ENCODE data around the gene PRKACB. TPM values are rescaled to one million over a fixed set of nuclear protein-coding genes. Genes with fewer than 3 reads are reported as not detected.
"Not testable (repeated sequence)": the region's sequence is repeated elsewhere in the genome, so short reads cannot be mapped to it uniquely, and the experiment has no call there.

PRKACB gene
- total RNA-seq, 4 donors from 2014 or later, result 13.3 to 75.1 (median 34.2) TPM

- no peaks in the 10 kb centered on the region for H3K27me3 ChIP-seq
- intact Hi-C loops (cut with DNase I; ENCODE audit: low total_unique reads), result no loop called here
- TF ChIP-seq POLR2A (IDR thresholded peaks at IDR 0.05), result no peak
- no peak for TF ChIP-seq CTCF (IDR thresholded peaks at IDR 0.05)
- no peak overlapping the region for H3K27ac ChIP-seq
- no peaks in the 10 kb centered on the region for H3K36me3 ChIP-seq
- no peak overlapping the region for H3K4me3 ChIP-seq
- no peaks in the 10 kb centered on the region for H3K4me1 ChIP-seq
- no peaks in the 10 kb centered on the region for H3K9me3 ChIP-seq
- DNase-seq, result no peak
Measured at GRCh38 chr1:84280912-84281311, 136.8 kb downstream of the PRKACB start.

DNA sequence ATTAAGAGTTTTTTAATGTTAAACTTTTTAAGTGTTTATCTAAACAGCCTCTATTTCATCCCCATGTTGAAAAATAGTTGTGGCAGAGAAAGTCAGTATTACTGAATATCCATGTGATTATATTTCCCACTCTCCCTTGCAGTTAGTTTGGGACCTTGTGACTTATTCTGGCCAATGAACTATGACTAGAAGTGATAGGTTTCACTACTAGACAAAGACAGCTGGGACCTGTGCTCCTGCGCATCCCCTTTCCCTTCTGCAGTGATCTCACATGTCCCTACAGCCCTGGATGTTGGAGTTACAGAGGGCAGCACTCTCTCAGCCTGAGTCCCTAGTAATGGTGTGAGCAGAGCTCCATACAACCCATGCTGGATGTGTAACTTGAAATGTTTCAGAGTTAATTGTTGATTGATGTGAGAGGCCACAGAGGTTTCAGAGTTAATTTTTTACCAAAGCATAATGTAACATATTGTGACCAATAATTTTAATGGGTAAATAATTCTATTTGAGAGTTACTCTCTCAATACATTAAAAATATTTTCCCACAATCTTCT, 138.8 kb downstream of the PRKACB start:
- intact Hi-C loops (cut with DNase I; ENCODE audit: low total_unique reads), result no loop called here
- no peaks in the 10 kb centered on the region for H3K4me1 ChIP-seq
- H3K36me3 ChIP-seq, result no peaks in the 10 kb centered on the region
- H3K27me3 ChIP-seq, result no peaks in the 10 kb centered on the region
- H3K4me3 ChIP-seq, result no peak overlapping the region
- DNase-seq, result no peak
- no peak for TF ChIP-seq CTCF (IDR thresholded peaks at IDR 0.05)
- TF ChIP-seq POLR2A (IDR thresholded peaks at IDR 0.05), result no peak
- no peak overlapping the region for H3K27ac ChIP-seq
- no peaks in the 10 kb centered on the region for H3K9me3 ChIP-seq

- intact Hi-C loops (cut with DNase I; ENCODE audit: low total_unique reads), result no loop called here
- H3K27ac ChIP-seq, result no peak overlapping the region
Measured at GRCh38 chr1:84283381-84283780, 139.3 kb downstream of the PRKACB start.

GRCh38 chr1:84286071-84286470, 142.0 kb downstream of the PRKACB start:
- no peaks in the 10 kb centered on the region for H3K4me1 ChIP-seq
- intact Hi-C loops (cut with DNase I; ENCODE audit: low total_unique reads), result no loop called here
- H3K4me3 ChIP-seq, result no peak overlapping the region
- no peak for DNase-seq
- no peaks in the 10 kb centered on the region for H3K9me3 ChIP-seq
- H3K27me3 ChIP-seq, result no peaks in the 10 kb centered on the region
- H3K36me3 ChIP-seq, result no peaks in the 10 kb centered on the region
- TF ChIP-seq CTCF (IDR thresholded peaks at IDR 0.05) (no peak), POLR2A (IDR thresholded peaks at IDR 0.05) (no peak)
- no peak overlapping the region for H3K27ac ChIP-seq

More at GRCh38 chr1:84283381-84283780, 139.3 kb downstream of the PRKACB start:
- H3K4me1 ChIP-seq, result no peaks in the 10 kb centered on the region
- H3K36me3 ChIP-seq, result no peaks in the 10 kb centered on the region
- TF ChIP-seq POLR2A (IDR thresholded peaks at IDR 0.05) (no peak), CTCF (IDR thresholded peaks at IDR 0.05) (no peak)
- no peak for DNase-seq
- H3K9me3 ChIP-seq, result no peaks in the 10 kb centered on the region
- no peaks in the 10 kb centered on the region for H3K27me3 ChIP-seq
- H3K4me3 ChIP-seq, result no peak overlapping the region

GRCh38 chr1:84287389-84287788, 143.3 kb downstream of the PRKACB start:
- DNase-seq, result not testable (repeated sequence)

More at GRCh38 chr1:84287389-84287788, 143.3 kb downstream of the PRKACB start:
- H3K27me3 ChIP-seq; intact Hi-C loops (cut with DNase I; ENCODE audit: low total_unique reads); H3K27ac ChIP-seq; H3K4me3 ChIP-seq; H3K36me3 ChIP-seq; H3K4me1 ChIP-seq; H3K9me3 ChIP-seq: not testable (repeated sequence)

Small RNA genes within 50 kb of the gene (small RNA-seq; reads per million reads assigned to genes)
- gene AL450063.1 (not detected), gene RF00410 (not detected)

Other genes starting within 250 kb of the PRKACB start
- gene TTLL7, start 145.1 kb upstream of the PRKACB start, total RNA-seq, result 10 to 100 TPM; 16.2 to 61.0 (median 34.1) TPM
- 1 to 10 TPM in 2 of 4 donors, under 1 TPM in 1, not detected in 1; 0.77 to 5.7 (median 1.8) TPM for gene SAMD13, start 157.4 kb downstream of the PRKACB start, total RNA-seq

All from uterus (tissue), 4 donors.